HepG2 (cell line): ENCODE measurements around the gene C3orf18. TPM values are rescaled to one million over a fixed set of nuclear protein-coding genes. Genes with fewer than 3 reads are reported as not detected.
A peak's percentile ranks its signal among the peaks of the same experiment; 100 is the strongest.

ENCODE experiments used
- AGO2 ChIP-seq: fragments of 200-400 bp; formaldehyde crosslinking; optimal IDR thresholded peaks from 2 replicates; pipeline ENCODE3; 2017; ENCODE audit warnings: mild to moderate bottlenecking, low read depth, low read length, moderate library complexity
- ARHGAP35 ChIP-seq: sonication (generic); formaldehyde crosslinking; IDR thresholded peaks from 2 replicates; pipeline ENCODE4 v1.9.0; 2022; ENCODE audit warnings: mild to moderate bottlenecking, inconsistent platforms, moderate library complexity, missing genetic modification reagents, borderline replicate concordance
- ATAD3A ChIP-seq: sonication (generic); formaldehyde crosslinking; IDR thresholded peaks from 2 replicates; pipeline ENCODE4 v1.4.0; 2020; ENCODE audit warnings: missing genetic modification reagents
- CENPBD1 ChIP-seq: sonication (generic); formaldehyde crosslinking; IDR thresholded peaks from 2 replicates; pipeline ENCODE4 v1.8.0; 2022; ENCODE audit warnings: missing genetic modification reagents, low read depth, mild to moderate bottlenecking, borderline replicate concordance
- HBP1 ChIP-seq: IDR thresholded peaks from 2 replicates; pipeline ENCODE4 v1.6.1; 2016; ENCODE audit warnings: low read depth, control low read depth
- HHEX ChIP-seq: IDR thresholded peaks from 2 replicates; pipeline ENCODE4 v1.6.1; 2016; ENCODE audit warnings: control low read depth
- HINFP ChIP-seq: sonication (generic); formaldehyde crosslinking; IDR thresholded peaks from 2 replicates; pipeline ENCODE4 v1.4.0; 2020; ENCODE audit warnings: low read depth, mild to moderate bottlenecking, missing genetic modification reagents
- HNF4A ChIP-seq: sonication (generic); formaldehyde crosslinking; IDR thresholded peaks from 2 replicates; pipeline ENCODE4 v1.4.0; 2020; ENCODE audit warnings: missing genetic modification reagents
- NFRKB ChIP-seq: fragments of 450-650 bp; IDR thresholded peaks from 2 replicates; pipeline ENCODE4 v1.6.1; 2017
- PCBP2 ChIP-seq: fragments of 200-400 bp; formaldehyde crosslinking; optimal IDR thresholded peaks from 2 replicates; pipeline ENCODE3; 2018; ENCODE audit warnings: low read length, low read depth; ENCODE audit not compliant: poor library complexity, severe bottlenecking
- PLRG1 ChIP-seq: fragments of 450-650 bp; conservative IDR thresholded peaks from 2 replicates; pipeline ENCODE4 v1.6.1; 2016
- RARG ChIP-seq: sonication (generic); formaldehyde crosslinking; IDR thresholded peaks from 2 replicates; pipeline ENCODE4 v1.4.0; 2020; ENCODE audit warnings: low read depth, mild to moderate bottlenecking, missing genetic modification reagents
- RBM22 ChIP-seq: fragments of 200-400 bp; formaldehyde crosslinking; optimal IDR thresholded peaks from 2 replicates; pipeline ENCODE3; 2017; ENCODE audit warnings: mild to moderate bottlenecking, low read length, moderate library complexity
- THAP11 ChIP-seq: IDR thresholded peaks from 2 replicates; pipeline ENCODE4 v1.6.1; 2016; ENCODE audit warnings: missing biosample characterization, missing genetic modification reagents
- ZBTB39 ChIP-seq: sonication (generic); formaldehyde crosslinking; IDR thresholded peaks from 2 replicates; pipeline ENCODE4 v1.5.0; 2020; ENCODE audit warnings: missing genetic modification reagents
- ZMYM3 ChIP-seq: sonication (generic); formaldehyde crosslinking; IDR thresholded peaks from 2 replicates; pipeline ENCODE4 v1.5.1; 2020; ENCODE audit warnings: mild to moderate bottlenecking, missing genetic modification reagents
- ZNF251 ChIP-seq: sonication (generic); formaldehyde crosslinking; IDR thresholded peaks from 2 replicates; pipeline ENCODE4 v1.9.0; 2021; ENCODE audit warnings: mild to moderate bottlenecking, missing genetic modification reagents
- ZNF280D ChIP-seq: sonication (generic); formaldehyde crosslinking; IDR thresholded peaks from 2 replicates; pipeline ENCODE4 v1.5.1; 2020; ENCODE audit warnings: mild to moderate bottlenecking, missing genetic modification reagents
- ZNF446 ChIP-seq: sonication (generic); formaldehyde crosslinking; IDR thresholded peaks from 2 replicates; pipeline ENCODE4 v1.5.0; 2020; ENCODE audit warnings: mild to moderate bottlenecking, missing genetic modification reagents
- ZNF451 ChIP-seq: sonication (generic); formaldehyde crosslinking; IDR thresholded peaks from 2 replicates; pipeline ENCODE4 v1.5.0; 2020; ENCODE audit warnings: mild to moderate bottlenecking, missing genetic modification reagents
- ZNF737 ChIP-seq: sonication (generic); formaldehyde crosslinking; IDR thresholded peaks from 2 replicates; pipeline ENCODE4 v1.5.0; 2020; ENCODE audit warnings: missing genetic modification reagents, mild to moderate bottlenecking, borderline replicate concordance
- ZNF747 ChIP-seq: sonication (generic); formaldehyde crosslinking; IDR thresholded peaks from 2 replicates; pipeline ENCODE4 v1.8.1; 2023; ENCODE audit warnings: missing genetic modification reagents, mild to moderate bottlenecking, borderline replicate concordance
- polyA plus RNA-seq, 8 experiments: library from polyadenylated mRNA; depleted of rRNA in 3 of 8; stranded (reverse) in 7 of 8; unstranded in 1 of 8; fragments of >200 nt; fragmentation: Illumina TruSeq in 4 of 8; extraction: Trizol in 4 of 8; gene quantifications; 2 replicates each; pipeline versions ENCODE4 v1.2.1 to v1.2.3, GENCODE V29; 2011 to 2016; ENCODE audit warnings: low read depth in 4 of 8, missing spikeins in 1 of 8, mixed read lengths in 1 of 8; ENCODE audit not compliant: insufficient read depth in 1 of 8
- total RNA-seq, 5 experiments: library from RNA; depleted of rRNA; stranded (reverse); fragments of >200 nt; fragmentation: Illumina TruSeq; extraction: Trizol; gene quantifications; 2 replicates each; pipeline ENCODE4 v1.2.3, GENCODE V29; 2016; ENCODE audit warnings: low read depth in 1 of 5

The C3orf18 gene
- total and polyA plus RNA-seq, 2 of the 13 experiments (the other 11 are each of a cell fraction or from before 2014, with no cell fraction given), result 1.6 to 4.8 TPM

- TF ChIP-seq ZNF280D (CRISPR knock-in tag) (no peak), HNF4A (CRISPR knock-in tag) (peak; percentile 29; the same call in 1 of the 2 replicates), AGO2 (no peak), ZNF737 (CRISPR knock-in tag) (no peak), PLRG1 (no peak), HBP1 (peak; percentile 20; the same call in 1 of the 2 replicates), THAP11 (peak; percentile 65), RARG (CRISPR knock-in tag) (no peak), ZNF251 (CRISPR knock-in tag) (peak; percentile 65; the same call in 1 of the 2 replicates), RBM22 (no peak), CENPBD1 (CRISPR knock-in tag) (no peak), ATAD3A (no peak), ZBTB39 (CRISPR knock-in tag) (no peak; the same call in 1 of the 2 replicates), ZMYM3 (CRISPR knock-in tag) (peak; percentile 44; the same call in 1 of the 2 replicates), PCBP2 (no peak), ZNF446 (peak; percentile 46; the same call in 1 of the 2 replicates), HHEX (CRISPR knock-in tag) (no peak), ARHGAP35 (peak; percentile 64; the same call in 1 of the 2 replicates), ZNF451 (peak; percentile 96), NFRKB (no peak), HINFP (CRISPR knock-in tag) (peak; percentile 92), ZNF747 (CRISPR knock-in tag) (peak; percentile 97)
These were observed 44.1 kb upstream of the C3orf18 start, which contains the start of gene CISH (continued) for GRCh38 chr3:50611464-50612233.
